HepG2 (cell line): ENCODE results near the gene CSTF1. TPM values are rescaled to one million over a fixed set of nuclear protein-coding genes. Genes with fewer than 3 reads are reported as not detected.

ENCODE experiments used
- FOXJ3 ChIP-seq: sonication (generic); formaldehyde crosslinking; IDR thresholded peaks from 2 replicates; pipeline ENCODE4 v1.4.0; 2020; ENCODE audit warnings: missing genetic modification reagents, mild to moderate bottlenecking, borderline replicate concordance
- HNRNPUL1 ChIP-seq: fragments of 200-400 bp; formaldehyde crosslinking; IDR thresholded peaks from 2 replicates; pipeline ENCODE4 v1.6.1; 2017; ENCODE audit warnings: low read depth, mild to moderate bottlenecking, low read length, moderate library complexity
- JARID2 ChIP-seq: sonication (generic); formaldehyde crosslinking; IDR thresholded peaks from 2 replicates; pipeline ENCODE4 v1.8.1; 2023; ENCODE audit warnings: missing genetic modification reagents, inconsistent platforms; ENCODE audit not compliant: insufficient replicate concordance
- NCOA2 ChIP-seq: sonication (generic); formaldehyde crosslinking; IDR thresholded peaks from 2 replicates; pipeline ENCODE4 v1.8.0; 2022; ENCODE audit warnings: inconsistent platforms
- NFE2 ChIP-seq: sonication (generic); formaldehyde crosslinking; IDR thresholded peaks from 2 replicates; pipeline ENCODE4 v1.4.0; 2020; ENCODE audit warnings: missing genetic modification reagents
- PAF1 ChIP-seq: IDR thresholded peaks from 2 replicates; pipeline ENCODE4 v1.6.1; 2016; ENCODE audit warnings: missing genetic modification reagents, missing compliant biosample characterization
- PHF20 ChIP-seq: sonication (generic); formaldehyde crosslinking; IDR thresholded peaks from 2 replicates; pipeline ENCODE4 v1.5.0; 2020; ENCODE audit warnings: mild to moderate bottlenecking, missing genetic modification reagents
- PITX1 ChIP-seq: sonication (generic); formaldehyde crosslinking; IDR thresholded peaks from 2 replicates; pipeline ENCODE4 v1.5.1; 2020; ENCODE audit warnings: mild to moderate bottlenecking, missing genetic modification reagents
- SRSF9 ChIP-seq: fragments of 200-400 bp; formaldehyde crosslinking; IDR thresholded peaks from 2 replicates; pipeline ENCODE4 v1.6.1; 2018; ENCODE audit warnings: borderline replicate concordance, mild to moderate bottlenecking, low read depth, low read length; ENCODE audit not compliant: insufficient read depth, poor library complexity, severe bottlenecking
- SYNCRIP ChIP-seq: fragments of 200-400 bp; formaldehyde crosslinking; IDR thresholded peaks from 2 replicates; pipeline ENCODE4 v1.6.1; 2018; ENCODE audit warnings: mild to moderate bottlenecking, low read depth, low read length; ENCODE audit not compliant: insufficient read depth
- TCF7L2 ChIP-seq: IDR thresholded peaks from 2 replicates; pipeline ENCODE4 v1.6.1; 2011; ENCODE audit warnings: mild to moderate bottlenecking, low read depth, low read length, moderate library complexity
- ZNF280D ChIP-seq: sonication (generic); formaldehyde crosslinking; IDR thresholded peaks from 2 replicates; pipeline ENCODE4 v1.5.1; 2020; ENCODE audit warnings: mild to moderate bottlenecking, missing genetic modification reagents
- ZNF543 ChIP-seq: sonication (generic); formaldehyde crosslinking; IDR thresholded peaks from 2 replicates; pipeline ENCODE4 v1.4.0; 2020; ENCODE audit warnings: mild to moderate bottlenecking, missing genetic modification reagents
- ZNF558 ChIP-seq: sonication (generic); formaldehyde crosslinking; IDR thresholded peaks from 2 replicates; pipeline ENCODE4 v1.9.0; 2022; ENCODE audit warnings: mild to moderate bottlenecking, missing genetic modification reagents, borderline replicate concordance
- ZNF605 ChIP-seq: sonication (generic); formaldehyde crosslinking; IDR thresholded peaks from 2 replicates; pipeline ENCODE4 v1.8.0; 2022; ENCODE audit warnings: mild to moderate bottlenecking, missing genetic modification reagents
- ZNF704 ChIP-seq: sonication (generic); formaldehyde crosslinking; IDR thresholded peaks from 2 replicates; pipeline ENCODE4 v1.8.1; 2023; ENCODE audit warnings: mild to moderate bottlenecking, inconsistent platforms, moderate library complexity, missing genetic modification reagents, borderline replicate concordance
- polyA plus RNA-seq, 8 experiments: library from polyadenylated mRNA; depleted of rRNA in 3 of 8; stranded (reverse) in 7 of 8; unstranded in 1 of 8; fragments of >200 nt; fragmentation: Illumina TruSeq in 4 of 8; extraction: Trizol in 4 of 8; gene quantifications; 2 replicates each; pipeline versions ENCODE4 v1.2.1 to v1.2.3, GENCODE V29; 2011 to 2016; ENCODE audit warnings: low read depth in 4 of 8, missing spikeins in 1 of 8, mixed read lengths in 1 of 8; ENCODE audit not compliant: insufficient read depth in 1 of 8
- total RNA-seq, 5 experiments: library from RNA; depleted of rRNA; stranded (reverse); fragments of >200 nt; fragmentation: Illumina TruSeq; extraction: Trizol; gene quantifications; 2 replicates each; pipeline ENCODE4 v1.2.3, GENCODE V29; 2016; ENCODE audit warnings: low read depth in 1 of 5
- TF ChIP-seq, protein P1 (sequence below): sonication (generic); formaldehyde crosslinking; IDR thresholded peaks from 2 replicates; pipeline ENCODE4 v1.4.0; 2020; ENCODE audit warnings: missing genetic modification reagents, low read depth, mild to moderate bottlenecking, borderline replicate concordance
- TF ChIP-seq, protein P2 (sequence below): sonication (generic); formaldehyde crosslinking; IDR thresholded peaks from 2 replicates; pipeline ENCODE4 v1.4.0; 2020; ENCODE audit warnings: missing genetic modification reagents

CSTF1 gene
- total and polyA plus RNA-seq, 2 of the 13 experiments (the other 11 are each of a cell fraction or from before 2014, with no cell fraction given): 70.9 to 100 TPM

GRCh38 chr20:56359212-56360132, 33.0 kb upstream of the CSTF1 start (continued):
- TF ChIP-seq ZNF280D (CRISPR knock-in tag): no peak
- TF ChIP-seq PAF1 (CRISPR knock-in tag): no peak
- peak; percentile 52; the same call in 1 of the 2 replicates for TF ChIP-seq FOXJ3 (CRISPR knock-in tag)
- TF ChIP-seq TCF7L2: no peak
- TF ChIP-seq ZNF558 (CRISPR knock-in tag): peak; percentile 35; the same call in 1 of the 2 replicates
- TF ChIP-seq, protein P1, sequence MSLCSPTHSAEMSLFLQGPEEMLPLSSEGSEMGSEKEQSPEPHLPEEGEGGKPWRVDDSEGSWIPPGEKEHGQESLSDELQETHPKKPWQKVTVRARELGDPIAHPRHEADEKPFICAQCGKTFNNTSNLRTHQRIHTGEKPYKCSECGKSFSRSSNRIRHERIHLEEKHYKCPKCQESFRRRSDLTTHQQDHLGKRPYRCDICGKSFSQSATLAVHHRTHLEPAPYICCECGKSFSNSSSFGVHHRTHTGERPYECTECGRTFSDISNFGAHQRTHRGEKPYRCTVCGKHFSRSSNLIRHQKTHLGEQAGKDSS (CRISPR knock-in tag): peak; percentile 18; the same call in 1 of the 2 replicates
- no peak for TF ChIP-seq JARID2 (CRISPR knock-in tag)
- no peak for TF ChIP-seq SRSF9
- no peak for TF ChIP-seq SYNCRIP
- no peak for TF ChIP-seq ZNF605 (CRISPR knock-in tag)
- peak; percentile 88 for TF ChIP-seq ZNF543
- TF ChIP-seq NCOA2: no peak; the same call in 1 of the 2 replicates
- no peak; the same call in 1 of the 2 replicates for TF ChIP-seq PITX1 (CRISPR knock-in tag)
- TF ChIP-seq HNRNPUL1: no peak
- no peak for TF ChIP-seq ZNF704 (CRISPR knock-in tag)
- no peak for TF ChIP-seq NFE2 (CRISPR knock-in tag)
- TF ChIP-seq, protein P2, sequence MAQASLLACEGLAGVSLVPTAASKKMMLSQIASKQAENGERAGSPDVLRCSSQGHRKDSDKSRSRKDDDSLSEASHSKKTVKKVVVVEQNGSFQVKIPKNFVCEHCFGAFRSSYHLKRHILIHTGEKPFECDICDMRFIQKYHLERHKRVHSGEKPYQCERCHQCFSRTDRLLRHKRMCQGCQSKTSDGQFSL (CRISPR knock-in tag): 0 out of 2 replicates have a peak, but pooled peaks have one; percentile 33
- TF ChIP-seq PHF20 (CRISPR knock-in tag): peak; percentile 44; the same call in 1 of the 2 replicates
